T-helper 1 cell treated with Interleukin-12 subunit alpha and Interleukin-12 subunit beta and Interleukin-4 antibody, amounts not matched to agents 30 μg/mL and 1 μg/mL, for 36 hours (primary cell): ENCODE data around the gene OLFML2B.

ENCODE experiments used
- H3K27ac Mint-ChIP-seq: one replicate; pipeline ENCODE4 v1.8.0; 2021; ENCODE audit warnings: mild to moderate bottlenecking, mixed read lengths
- H3K27me3 Mint-ChIP-seq: one replicate; pipeline ENCODE4 v1.8.0; 2021; ENCODE audit warnings: low read depth, mixed read lengths
- H3K36me3 Mint-ChIP-seq: one replicate; pipeline ENCODE4 v1.8.0; 2021; ENCODE audit warnings: low read depth, mixed read lengths
- H3K4me1 Mint-ChIP-seq: one replicate; pipeline ENCODE4 v1.8.0; 2021; ENCODE audit warnings: low read depth, mixed read lengths
- H3K4me3 Mint-ChIP-seq: one replicate; pipeline ENCODE4 v1.8.0; 2021; ENCODE audit warnings: mild to moderate bottlenecking, moderate library complexity, mixed read lengths
- H3K9me3 Mint-ChIP-seq: one replicate; pipeline ENCODE4 v1.8.0; 2021; ENCODE audit warnings: mixed read lengths

The OLFML2B gene

GRCh38 chr1:161962091-161962887 lies 61.4 kb downstream of the OLFML2B start:
- Mint-ChIP-seq H3K9me3 (no peaks in the 10 kb centered on the region), H3K4me1 (peaks cover 15% of the 10 kb centered on the region), H3K4me3 (peak overlapping the region; percentile 84), H3K27me3 (no peaks in the 10 kb centered on the region), H3K36me3 (peaks cover 22% of the 10 kb centered on the region), H3K27ac (peak overlapping the region; percentile 74)

GRCh38 chr1:161958425-161958824 lies 65.2 kb downstream of the OLFML2B start:
- no peaks in the 10 kb centered on the region for H3K9me3 Mint-ChIP-seq
- H3K27ac Mint-ChIP-seq: no peak overlapping the region
- H3K4me3 Mint-ChIP-seq: no peak overlapping the region
- peaks cover 15% of the 10 kb centered on the region for H3K36me3 Mint-ChIP-seq
- no peaks in the 10 kb centered on the region for H3K27me3 Mint-ChIP-seq
- H3K4me1 Mint-ChIP-seq: peaks cover 26% of the 10 kb centered on the region

- Mint-ChIP-seq H3K4me1 (peaks cover 20% of the 10 kb centered on the region), H3K27ac (no peak overlapping the region), H3K9me3 (no peaks in the 10 kb centered on the region), H3K27me3 (no peaks in the 10 kb centered on the region), H3K4me3 (no peak overlapping the region), H3K36me3 (peaks cover 11% of the 10 kb centered on the region)
These were observed 66.7 kb downstream of the OLFML2B start for GRCh38 chr1:161956930-161957329.

GRCh38 chr1:161956097-161956496 lies 67.6 kb downstream of the OLFML2B start:
- no peaks in the 10 kb centered on the region for H3K9me3 Mint-ChIP-seq
- H3K36me3 Mint-ChIP-seq: peaks cover 11% of the 10 kb centered on the region
- peaks cover 15% of the 10 kb centered on the region for H3K4me1 Mint-ChIP-seq
- H3K27ac Mint-ChIP-seq: no peak overlapping the region
- H3K27me3 Mint-ChIP-seq: no peaks in the 10 kb centered on the region
- H3K4me3 Mint-ChIP-seq: no peak overlapping the region

GRCh38 chr1:161955606-161956005 lies 68.1 kb downstream of the OLFML2B start:
- Mint-ChIP-seq H3K27ac (no peak overlapping the region), H3K4me3 (no peak overlapping the region), H3K9me3 (no peaks in the 10 kb centered on the region), H3K4me1 (peaks cover 13% of the 10 kb centered on the region), H3K27me3 (no peaks in the 10 kb centered on the region), H3K36me3 (peaks cover 9% of the 10 kb centered on the region)

- Mint-ChIP-seq H3K36me3 (peaks cover 6% of the 10 kb centered on the region), H3K27me3 (no peaks in the 10 kb centered on the region), H3K9me3 (no peaks in the 10 kb centered on the region), H3K4me3 (no peak overlapping the region), H3K4me1 (peaks cover 13% of the 10 kb centered on the region), H3K27ac (no peak overlapping the region)
These were observed 69.2 kb downstream of the OLFML2B start for GRCh38 chr1:161954466-161954865.

GRCh38 chr1:161954050-161954449 lies 69.6 kb downstream of the OLFML2B start:
- Mint-ChIP-seq H3K27me3 (no peaks in the 10 kb centered on the region), H3K4me3 (no peak overlapping the region)

GRCh38 chr1:161953256-161953920 lies 70.3 kb downstream of the OLFML2B start:
- Mint-ChIP-seq H3K9me3 (no peaks in the 10 kb centered on the region), H3K4me1 (peaks cover 13% of the 10 kb centered on the region), H3K4me3 (no peak overlapping the region), H3K36me3 (peaks cover 4% of the 10 kb centered on the region), H3K27ac (no peak overlapping the region), H3K27me3 (no peaks in the 10 kb centered on the region)

More at GRCh38 chr1:161954050-161954449, 69.6 kb downstream of the OLFML2B start:
- Mint-ChIP-seq H3K27ac (no peak overlapping the region), H3K4me1 (peaks cover 13% of the 10 kb centered on the region), H3K9me3 (no peaks in the 10 kb centered on the region), H3K36me3 (peaks cover 7% of the 10 kb centered on the region)

- H3K36me3 Mint-ChIP-seq: peaks cover 6% of the 10 kb centered on the region
- no peak overlapping the region for H3K27ac Mint-ChIP-seq
- H3K9me3 Mint-ChIP-seq: no peaks in the 10 kb centered on the region
- no peak overlapping the region for H3K4me3 Mint-ChIP-seq
- no peaks in the 10 kb centered on the region for H3K27me3 Mint-ChIP-seq
- H3K4me1 Mint-ChIP-seq: peaks cover 13% of the 10 kb centered on the region
These were observed 71.0 kb downstream of the OLFML2B start for GRCh38 chr1:161952607-161953172.

- H3K9me3 Mint-ChIP-seq: no peaks in the 10 kb centered on the region
- H3K27me3 Mint-ChIP-seq: no peaks in the 10 kb centered on the region
- H3K27ac Mint-ChIP-seq: no peak overlapping the region
- peaks cover 12% of the 10 kb centered on the region for H3K36me3 Mint-ChIP-seq
- H3K4me3 Mint-ChIP-seq: no peak overlapping the region
- H3K4me1 Mint-ChIP-seq: peaks cover 13% of the 10 kb centered on the region
These were observed 72.0 kb downstream of the OLFML2B start for GRCh38 chr1:161951646-161952045.

GRCh38 chr1:161950377-161950776 lies 73.3 kb downstream of the OLFML2B start:
- H3K4me1 Mint-ChIP-seq: peaks cover 10% of the 10 kb centered on the region

GRCh38 chr1:161949548-161949947 lies 74.1 kb downstream of the OLFML2B start:
- Mint-ChIP-seq H3K27me3 (no peaks in the 10 kb centered on the region), H3K27ac (no peak overlapping the region), H3K9me3 (no peaks in the 10 kb centered on the region), H3K36me3 (peaks cover 20% of the 10 kb centered on the region), H3K4me1 (peaks cover 10% of the 10 kb centered on the region), H3K4me3 (no peak overlapping the region)

More at GRCh38 chr1:161950377-161950776, 73.3 kb downstream of the OLFML2B start:
- no peak overlapping the region for H3K27ac Mint-ChIP-seq
- no peaks in the 10 kb centered on the region for H3K9me3 Mint-ChIP-seq
- no peak overlapping the region for H3K4me3 Mint-ChIP-seq
- H3K36me3 Mint-ChIP-seq: peaks cover 14% of the 10 kb centered on the region
- H3K27me3 Mint-ChIP-seq: no peaks in the 10 kb centered on the region

- Mint-ChIP-seq H3K27ac (no peak overlapping the region), H3K9me3 (no peaks in the 10 kb centered on the region), H3K4me1 (peaks cover 2% of the 10 kb centered on the region), H3K4me3 (no peak overlapping the region), H3K36me3 (peaks cover 27% of the 10 kb centered on the region), H3K27me3 (no peaks in the 10 kb centered on the region)
These were observed 75.2 kb downstream of the OLFML2B start for GRCh38 chr1:161948435-161948834.

GRCh38 chr1:161946071-161946987 lies 77.3 kb downstream of the OLFML2B start:
- Mint-ChIP-seq H3K9me3 (no peaks in the 10 kb centered on the region), H3K4me1 (no peaks in the 10 kb centered on the region), H3K36me3 (peaks cover 29% of the 10 kb centered on the region), H3K27me3 (no peaks in the 10 kb centered on the region), H3K4me3 (no peak overlapping the region), H3K27ac (no peak overlapping the region)
